COLO668 (cell line): ENCODE data around the gene YIF1B.
"Not testable (repeated sequence)": the region's sequence is repeated elsewhere in the genome, so short reads cannot be mapped to it uniquely, and the experiment has no call there.

Source experiments
- DNase-seq: peaks from one replicate; lab custom pipeline; 2025; ENCODE audit not compliant: unreplicated experiment; lab: John Stamatoyannopoulos, UW

YIF1B gene

GRCh38 chr19:38277969-38278680, 37.6 kb downstream of the YIF1B start:
- no peak for DNase-seq

GRCh38 chr19:38277549-38277948, 38.2 kb downstream of the YIF1B start:
- DNase-seq: no peak

- DNase-seq: no peak
Measured at GRCh38 chr19:38276942-38277517, 38.7 kb downstream of the YIF1B start.

GRCh38 chr19:38274739-38275138, 41.0 kb downstream of the YIF1B start:
- DNase-seq: no peak

GRCh38 chr19:38273499-38273898, 42.2 kb downstream of the YIF1B start:
- peak; percentile 11 for DNase-seq

- DNase-seq: no peak
Measured at GRCh38 chr19:38270587-38271167, 45.1 kb downstream of the YIF1B start.

GRCh38 chr19:38268539-38268938, 47.2 kb downstream of the YIF1B start:
- DNase-seq: peak; percentile 22

- peak; percentile 34 for DNase-seq
Measured at GRCh38 chr19:38267761-38268483, 47.8 kb downstream of the YIF1B start.

- DNase-seq: peak; percentile 24
Measured at GRCh38 chr19:38266981-38267597, 48.7 kb downstream of the YIF1B start.

- peak; percentile 30 for DNase-seq
Measured at GRCh38 chr19:38265921-38266429, 49.8 kb downstream of the YIF1B start.

- DNase-seq: peak; percentile 30
Measured at GRCh38 chr19:38265213-38265861, 50.4 kb downstream of the YIF1B start.

GRCh38 chr19:38264486-38265212, 51.1 kb downstream of the YIF1B start, which contains the start of gene SPINT2:
Gene SPINT2 (plus strand): TSS chr19:38264573. CDS start chr19:38264893, 320 bp downstream.
- DNase-seq: peak; percentile 96

GRCh38 chr19:38263689-38264485, 51.9 kb downstream of the YIF1B start:
- DNase-seq: peak; percentile 97

GRCh38 chr19:38262585-38263268, 53.0 kb downstream of the YIF1B start:
- DNase-seq: no peak

GRCh38 chr19:38261942-38262341, 53.8 kb downstream of the YIF1B start:
- DNase-seq: not testable (repeated sequence)

- no peak for DNase-seq
Measured at GRCh38 chr19:38255383-38256014, 60.2 kb downstream of the YIF1B start.

GRCh38 chr19:38253788-38254187, 62.0 kb downstream of the YIF1B start:
- DNase-seq: no peak
